Ishikawa (cell line): ENCODE data around the gene CLSTN2.

Experiments
- CEBPB ChIP-seq: IDR thresholded peaks from 2 replicates; pipeline ENCODE4 v1.6.1; 2012
- CREB1 ChIP-seq: IDR thresholded peaks from 2 replicates; pipeline ENCODE4 v1.6.1; 2012; ENCODE audit warnings: low read depth
- EGR1 ChIP-seq: IDR thresholded peaks from 2 replicates; pipeline ENCODE4 v1.6.1; 2012
- EP300 ChIP-seq: IDR thresholded peaks from 2 replicates; pipeline ENCODE4 v1.6.1; 2012; ENCODE audit warnings: borderline replicate concordance
- FOXM1 ChIP-seq: IDR thresholded peaks from 2 replicates; pipeline ENCODE4 v1.6.1; 2012; ENCODE audit warnings: low read depth, borderline replicate concordance
- NFIC ChIP-seq: IDR thresholded peaks from 2 replicates; pipeline ENCODE4 v1.6.1; 2012
- RAD21 ChIP-seq: IDR thresholded peaks from 2 replicates; pipeline ENCODE4 v1.6.1; 2012; ENCODE audit warnings: low read depth
- TAF1 ChIP-seq: IDR thresholded peaks from 2 replicates; pipeline ENCODE4 v1.6.1; 2012; ENCODE audit warnings: low read depth, mild to moderate bottlenecking
- TCF12 ChIP-seq: IDR thresholded peaks from 2 replicates; pipeline ENCODE4 v1.6.1; 2012; ENCODE audit warnings: low read depth
- TEAD4 ChIP-seq: IDR thresholded peaks from 2 replicates; pipeline ENCODE4 v1.6.1; 2012
- USF1 ChIP-seq: IDR thresholded peaks from 2 replicates; pipeline ENCODE4 v1.6.1; 2012
- YY1 ChIP-seq: IDR thresholded peaks from 2 replicates; pipeline ENCODE4 v1.6.1; 2012; ENCODE audit warnings: low read depth
- ZBTB7A ChIP-seq: IDR thresholded peaks from 2 replicates; pipeline ENCODE4 v1.6.1; 2012; ENCODE audit warnings: low read depth
- TF ChIP-seq, protein P1 (sequence below): IDR thresholded peaks from 2 replicates; pipeline ENCODE4 v1.6.1; 2012; ENCODE audit warnings: low read depth, mild to moderate bottlenecking
- TF ChIP-seq, protein P2 (sequence below): IDR thresholded peaks from 2 replicates; pipeline ENCODE4 v1.6.1; 2012

CLSTN2 gene

DNA sequence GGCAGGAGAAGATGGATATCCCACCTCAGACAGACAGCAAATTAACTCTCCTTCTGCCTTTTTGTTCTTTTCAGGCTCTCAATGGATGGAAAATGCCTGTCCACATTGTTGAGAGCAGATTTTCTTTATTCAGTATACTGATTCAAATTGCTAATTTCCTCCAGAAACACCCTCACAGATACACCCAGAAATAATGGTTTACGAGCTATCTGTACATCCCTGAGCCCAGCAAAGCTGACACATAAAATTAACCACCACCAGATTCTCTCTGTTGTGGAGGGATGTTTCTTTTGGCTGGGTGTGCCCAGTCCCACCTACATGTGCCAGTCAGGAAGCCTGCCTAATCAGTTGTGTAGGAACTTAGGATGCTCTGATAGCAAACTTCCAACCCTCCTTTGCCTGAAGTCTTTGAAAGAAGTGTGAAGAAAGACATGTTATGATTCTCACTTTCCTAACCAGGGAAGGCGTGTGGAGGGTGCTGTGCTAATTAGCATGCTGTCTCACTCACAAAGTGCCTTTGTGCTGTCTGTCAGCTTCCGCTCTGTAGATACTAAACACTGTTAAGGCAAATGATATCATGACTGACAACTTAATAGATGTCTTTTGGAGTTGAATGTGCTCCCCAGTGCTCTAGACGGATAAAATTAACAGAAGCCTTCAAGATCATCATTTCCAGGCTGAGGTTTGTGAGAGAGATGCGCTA is 208.5 kb downstream of the CLSTN2 start:
- TF ChIP-seq CEBPB (no peak), USF1 (no peak), CREB1 (no peak), EGR1 (no peak)
- TF ChIP-seq, protein P1, sequence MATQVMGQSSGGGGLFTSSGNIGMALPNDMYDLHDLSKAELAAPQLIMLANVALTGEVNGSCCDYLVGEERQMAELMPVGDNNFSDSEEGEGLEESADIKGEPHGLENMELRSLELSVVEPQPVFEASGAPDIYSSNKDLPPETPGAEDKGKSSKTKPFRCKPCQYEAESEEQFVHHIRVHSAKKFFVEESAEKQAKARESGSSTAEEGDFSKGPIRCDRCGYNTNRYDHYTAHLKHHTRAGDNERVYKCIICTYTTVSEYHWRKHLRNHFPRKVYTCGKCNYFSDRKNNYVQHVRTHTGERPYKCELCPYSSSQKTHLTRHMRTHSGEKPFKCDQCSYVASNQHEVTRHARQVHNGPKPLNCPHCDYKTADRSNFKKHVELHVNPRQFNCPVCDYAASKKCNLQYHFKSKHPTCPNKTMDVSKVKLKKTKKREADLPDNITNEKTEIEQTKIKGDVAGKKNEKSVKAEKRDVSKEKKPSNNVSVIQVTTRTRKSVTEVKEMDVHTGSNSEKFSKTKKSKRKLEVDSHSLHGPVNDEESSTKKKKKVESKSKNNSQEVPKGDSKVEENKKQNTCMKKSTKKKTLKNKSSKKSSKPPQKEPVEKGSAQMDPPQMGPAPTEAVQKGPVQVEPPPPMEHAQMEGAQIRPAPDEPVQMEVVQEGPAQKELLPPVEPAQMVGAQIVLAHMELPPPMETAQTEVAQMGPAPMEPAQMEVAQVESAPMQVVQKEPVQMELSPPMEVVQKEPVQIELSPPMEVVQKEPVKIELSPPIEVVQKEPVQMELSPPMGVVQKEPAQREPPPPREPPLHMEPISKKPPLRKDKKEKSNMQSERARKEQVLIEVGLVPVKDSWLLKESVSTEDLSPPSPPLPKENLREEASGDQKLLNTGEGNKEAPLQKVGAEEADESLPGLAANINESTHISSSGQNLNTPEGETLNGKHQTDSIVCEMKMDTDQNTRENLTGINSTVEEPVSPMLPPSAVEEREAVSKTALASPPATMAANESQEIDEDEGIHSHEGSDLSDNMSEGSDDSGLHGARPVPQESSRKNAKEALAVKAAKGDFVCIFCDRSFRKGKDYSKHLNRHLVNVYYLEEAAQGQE: no peak

DNA sequence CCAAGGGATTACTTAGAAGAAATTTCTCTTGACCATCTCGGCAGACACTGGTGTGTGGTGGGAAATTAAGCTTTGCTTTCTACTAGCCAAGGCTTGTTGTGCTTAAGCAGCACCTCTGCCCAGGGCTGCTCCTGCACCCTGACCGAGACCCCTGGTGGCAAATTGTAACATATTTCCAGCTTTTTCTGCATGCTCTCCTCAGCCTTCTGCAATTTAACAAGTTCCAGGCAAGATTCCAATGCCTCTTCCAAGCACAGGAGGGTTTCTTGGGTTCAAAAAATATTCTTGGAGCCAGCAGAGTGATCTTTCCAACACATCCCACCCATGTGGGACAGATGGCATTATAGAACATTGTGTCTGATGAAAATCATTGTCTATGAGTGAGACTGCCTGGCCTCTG is 210.5 kb downstream of the CLSTN2 start:
- TF ChIP-seq NFIC (no peak), ZBTB7A (no peak), EGR1 (no peak)
- TF ChIP-seq, protein P2, sequence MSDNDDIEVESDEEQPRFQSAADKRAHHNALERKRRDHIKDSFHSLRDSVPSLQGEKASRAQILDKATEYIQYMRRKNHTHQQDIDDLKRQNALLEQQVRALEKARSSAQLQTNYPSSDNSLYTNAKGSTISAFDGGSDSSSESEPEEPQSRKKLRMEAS: no peak

DNA sequence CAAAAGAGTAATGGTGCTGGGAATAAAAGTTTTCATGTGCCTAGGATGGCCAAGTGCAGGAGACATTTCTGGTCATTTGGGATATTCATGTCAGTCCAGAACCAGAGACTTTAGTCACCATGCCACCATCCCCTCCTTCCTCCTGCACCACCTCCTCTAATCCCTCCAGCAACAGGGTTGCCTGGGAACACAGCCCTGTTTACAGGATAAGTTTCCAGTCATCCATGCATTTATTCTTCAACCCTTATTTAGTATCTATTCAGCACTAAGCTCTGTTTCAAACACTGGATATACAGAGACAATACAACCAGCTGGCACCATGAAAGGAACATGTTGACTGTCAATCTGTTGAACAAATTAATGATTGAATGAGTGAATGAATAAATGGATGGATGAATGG is 211.7 kb downstream of the CLSTN2 start:
- TF ChIP-seq USF1: no peak
- no peak for TF ChIP-seq RAD21
- TF ChIP-seq EP300: no peak
- no peak for TF ChIP-seq ZBTB7A
- TF ChIP-seq, protein P1: no peak
- no peak for TF ChIP-seq TAF1
- no peak for TF ChIP-seq CEBPB
- TF ChIP-seq, protein P2: no peak
- TF ChIP-seq TEAD4: no peak
- TF ChIP-seq EGR1: no peak
- no peak for TF ChIP-seq FOXM1
- no peak for TF ChIP-seq NFIC
- no peak for TF ChIP-seq CREB1
- no peak for TF ChIP-seq YY1
- no peak for TF ChIP-seq TCF12

DNA sequence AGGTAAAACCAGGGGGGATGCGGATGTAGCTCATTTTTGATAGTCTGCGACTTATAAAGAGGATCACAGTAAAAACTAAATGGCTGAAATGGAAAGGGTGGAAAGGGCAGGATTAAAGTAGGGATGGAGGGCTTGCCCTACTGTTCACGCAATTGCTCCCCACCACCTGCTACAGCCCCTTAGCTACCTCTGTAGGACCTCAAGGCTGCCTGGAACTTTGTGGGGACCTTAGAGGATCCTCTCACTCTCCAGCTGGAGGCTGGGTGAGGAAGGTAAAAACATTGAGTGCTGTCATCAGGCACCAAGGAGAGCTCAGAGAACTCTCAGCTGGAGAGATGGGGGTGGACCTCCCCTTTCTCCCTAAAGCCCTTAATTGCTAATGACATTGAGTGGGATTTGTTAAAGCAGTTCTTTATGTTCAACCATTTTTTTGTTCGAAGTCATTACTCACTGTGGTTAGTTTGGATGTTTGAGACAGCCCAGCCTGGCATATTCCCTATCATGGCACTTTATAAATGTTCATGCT is 213.0 kb downstream of the CLSTN2 start:
- TF ChIP-seq, protein P2: no peak
- TF ChIP-seq CEBPB: no peak
- TF ChIP-seq NFIC: no peak
- TF ChIP-seq, protein P1: no peak
- no peak for TF ChIP-seq ZBTB7A
- TF ChIP-seq CREB1: no peak
- TF ChIP-seq YY1: no peak

DNA sequence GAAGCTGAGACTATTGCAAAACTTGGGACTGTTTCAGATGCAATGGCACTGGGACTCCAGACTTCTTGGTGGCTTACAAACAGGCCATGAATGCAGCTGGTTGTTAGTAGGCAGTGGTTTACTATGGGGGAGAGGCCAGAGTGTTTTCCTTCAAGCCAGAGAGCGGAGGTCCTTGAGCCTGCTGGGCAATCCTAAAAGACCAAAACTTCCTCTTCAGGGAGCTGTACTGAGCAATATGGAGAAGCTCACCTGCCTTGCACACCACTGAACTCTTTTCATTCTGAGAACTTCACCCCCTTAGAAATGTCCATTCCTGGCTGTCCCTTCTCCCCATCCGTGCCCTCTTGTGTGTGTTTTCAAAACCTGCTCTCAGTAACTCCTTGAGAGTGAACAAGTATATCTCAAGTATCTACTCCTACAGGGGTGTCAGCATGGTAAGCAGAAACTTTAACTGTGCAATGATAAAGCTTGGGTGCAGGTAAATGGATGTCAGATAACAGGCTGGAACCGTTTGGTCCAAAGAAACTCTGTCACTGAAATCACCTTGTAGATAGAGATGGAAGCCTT is 213.9 kb downstream of the CLSTN2 start:
- TF ChIP-seq RAD21 (no peak), CEBPB (no peak), YY1 (no peak), CREB1 (no peak), USF1 (no peak), TCF12 (no peak), FOXM1 (no peak)
- TF ChIP-seq, protein P2: no peak
